Breast epithelium (tissue), 3 donors: Measurements from ENCODE around the gene UBTD1.

Experiments
- CTCF ChIP-seq, 3 donors: fragments of 450-650 bp; IDR thresholded peaks; one replicate each; pipeline ENCODE4 v1.5.1; 2016 to 2017; ENCODE audit warnings: antibody characterized with exemption in 3 of 3, mild to moderate bottlenecking in 3 of 3, moderate library complexity in 3 of 3
- POLR2AphosphoS5 ChIP-seq, 3 donors: sonication (generic); formaldehyde crosslinking; IDR thresholded peaks; one replicate each; pipeline ENCODE4 v1.6.1; 2017; ENCODE audit warnings: antibody characterized with exemption in 3 of 3

- TF ChIP-seq CTCF (IDR thresholded peaks at IDR 0.05), result no peak
- no peak for TF ChIP-seq POLR2AphosphoS5 (IDR thresholded peaks at IDR 0.05)
Measured at GRCh38 chr10:97587183-97587582, 88.5 kb downstream of the UBTD1 start.
